GM18907 (cell line): Measurements from ENCODE around the gene PDIA4.
A peak's percentile ranks its signal among the peaks of the same experiment; 100 is the strongest.
"Not testable (repeated sequence)": the region's sequence is repeated elsewhere in the genome, so short reads cannot be mapped to it uniquely, and the experiment has no call there.

Experiments used
- ATAC-seq: cut with Tn5 transposase; IDR thresholded peaks from one replicate; pipeline ENCODE4 v1.9.1; 2021; ENCODE audit warnings: mild to moderate bottlenecking, moderate library complexity; ENCODE audit not compliant: unreplicated experiment

Gene PDIA4

GRCh38 chr7:149004405-149005370 is 23.6 kb downstream of the PDIA4 start:
- ATAC-seq = no peak

DNA sequence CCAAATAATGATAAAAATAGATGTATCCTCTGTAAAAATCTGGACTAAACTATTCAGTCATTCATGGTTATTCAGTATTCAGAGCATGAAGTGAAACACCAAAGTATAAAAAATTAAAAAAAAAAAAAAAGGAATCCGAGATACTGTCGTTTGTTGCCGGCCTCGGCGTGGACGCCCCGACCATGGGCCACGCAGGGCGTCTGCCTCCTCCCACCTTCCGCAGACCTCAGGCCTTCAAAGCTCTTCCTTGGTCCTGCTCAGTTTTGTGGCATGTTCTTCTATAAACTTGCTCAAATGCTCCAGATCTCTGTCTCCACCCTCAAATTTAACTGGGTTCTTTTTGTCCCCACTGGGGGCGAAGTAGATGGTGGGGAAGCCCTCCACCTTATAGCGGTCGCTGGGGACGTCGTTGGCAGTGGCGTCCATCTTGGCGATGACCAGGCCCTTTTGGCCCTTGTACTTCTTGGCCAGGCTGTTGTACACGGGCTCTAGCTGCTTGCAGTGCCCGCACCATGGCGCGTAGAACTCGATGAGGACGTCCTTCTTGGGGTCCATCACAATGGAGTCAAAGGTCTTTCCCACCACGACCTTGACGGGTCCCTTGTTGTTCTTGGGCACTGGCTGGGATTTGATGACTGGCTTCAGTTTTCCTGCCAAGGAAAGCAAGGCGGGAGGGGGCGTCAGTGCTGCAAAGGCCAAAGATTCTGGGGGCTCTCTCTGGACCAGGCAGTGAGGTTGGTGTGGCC is 24.6 kb downstream of the PDIA4 start:
- no peak for ATAC-seq

GRCh38 chr7:149003018-149003417 is 25.3 kb downstream of the PDIA4 start:
- no peak for ATAC-seq

DNA sequence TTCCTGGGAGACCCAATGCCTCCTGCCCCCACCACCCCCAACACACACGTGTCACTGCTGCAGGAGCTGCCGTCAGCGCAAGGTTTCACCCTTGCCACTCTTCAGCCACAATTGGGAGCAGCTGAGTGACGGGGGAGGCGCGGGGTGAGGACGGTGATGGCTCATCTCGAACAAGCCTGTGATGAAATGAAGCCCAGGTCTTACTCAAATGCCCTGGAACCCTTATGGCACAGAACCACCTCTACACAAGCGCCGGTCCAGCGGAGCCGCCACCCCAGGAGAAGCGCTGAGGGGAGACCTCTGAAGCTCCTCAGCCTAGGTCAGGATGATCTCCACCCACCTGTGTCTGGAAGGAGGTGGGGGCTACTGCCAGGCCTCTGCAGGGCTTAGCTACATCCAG is 25.7 kb downstream of the PDIA4 start:
- ATAC-seq = no peak

GRCh38 chr7:149001427-149002068 is 26.8 kb downstream of the PDIA4 start:
- no peak for ATAC-seq

DNA sequence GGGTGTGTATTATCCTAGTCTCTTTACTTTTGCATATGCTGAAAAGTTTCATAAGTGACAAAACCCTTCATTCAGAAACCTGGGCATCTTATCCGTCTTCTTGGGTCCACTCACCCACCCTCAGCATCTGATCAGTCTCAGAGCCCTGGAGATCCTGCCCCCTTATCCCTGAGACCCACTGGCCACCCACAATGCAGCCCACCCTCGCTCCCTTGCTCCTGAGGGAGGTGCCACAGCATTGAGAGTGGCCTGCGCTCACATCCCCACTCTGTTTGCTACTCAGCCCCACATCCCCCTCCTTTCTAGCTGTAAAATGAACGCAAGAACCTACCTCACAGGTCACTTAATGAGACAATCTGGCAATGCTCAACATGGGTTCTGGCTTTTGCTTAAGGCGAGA is 27.3 kb downstream of the PDIA4 start:
- ATAC-seq = no peak

DNA sequence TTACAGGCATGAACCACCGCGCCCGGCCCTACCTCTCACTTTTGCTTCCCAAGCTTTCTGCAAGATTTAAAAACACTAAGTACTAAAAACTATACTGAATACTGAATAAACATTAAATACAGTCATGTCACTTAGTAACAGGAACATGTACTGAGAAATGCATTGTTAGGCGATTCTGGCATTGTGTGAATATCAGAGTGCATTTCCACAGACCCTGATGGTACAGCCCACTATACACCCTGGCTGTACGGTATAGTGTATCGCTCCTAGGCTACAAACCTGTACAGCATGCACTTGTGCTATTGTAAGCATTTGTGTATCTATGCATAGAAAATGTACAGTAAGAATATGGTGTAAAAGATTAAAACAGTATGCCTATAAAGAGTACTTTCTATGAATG is 29.1 kb downstream of the PDIA4 start:
- ATAC-seq = no peak

GRCh38 chr7:148997497-148997896 is 30.8 kb downstream of the PDIA4 start:
- ATAC-seq = no peak

GRCh38 chr7:148994576-148994975 is 33.7 kb downstream of the PDIA4 start:
- ATAC-seq = no peak

DNA sequence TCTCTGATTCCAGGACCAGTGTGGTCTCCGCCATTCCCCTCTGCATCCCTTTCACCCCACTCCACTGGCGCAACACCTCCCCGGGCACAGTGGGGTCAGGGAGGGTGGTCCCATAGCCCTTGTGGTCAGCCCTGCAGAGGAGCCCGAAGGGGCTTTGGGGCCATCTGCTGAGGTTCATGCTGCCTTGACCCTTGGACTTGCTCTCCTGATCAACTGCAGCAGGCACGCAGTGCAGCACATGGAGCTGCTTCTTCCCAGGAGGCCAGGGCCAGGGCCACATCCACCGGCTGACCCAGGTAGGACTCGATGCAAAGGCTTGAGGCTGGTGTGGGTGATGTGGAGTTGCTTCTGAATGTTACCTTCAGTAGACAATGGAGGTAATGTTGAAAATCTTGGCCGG is 35.1 kb downstream of the PDIA4 start:
- no peak for ATAC-seq

DNA sequence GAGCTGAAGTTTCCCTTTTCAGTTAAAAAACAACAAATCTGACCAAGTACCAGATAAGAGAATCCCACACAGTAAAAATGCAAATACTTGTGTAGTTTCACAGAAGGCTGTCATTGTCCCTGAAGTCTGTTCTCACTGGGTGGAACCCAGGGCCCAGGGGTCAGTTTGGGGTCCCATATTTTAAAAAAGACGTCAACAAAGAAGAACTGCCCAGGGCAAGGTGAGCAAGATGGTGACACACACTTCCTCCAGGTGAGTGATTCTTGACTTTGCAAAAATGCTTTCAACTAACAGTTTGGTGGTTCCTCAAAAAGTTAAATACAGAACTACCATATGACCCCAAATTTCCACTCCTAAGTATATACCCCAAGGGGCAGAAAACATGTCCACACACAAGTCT is 36.8 kb downstream of the PDIA4 start:
- ATAC-seq = no peak

GRCh38 chr7:148987751-148988512 is 40.4 kb downstream of the PDIA4 start:
- ATAC-seq = peak; percentile 5

- ATAC-seq = peak; percentile 94
These were observed 41.1 kb downstream of the PDIA4 start for GRCh38 chr7:148987010-148987750.

DNA sequence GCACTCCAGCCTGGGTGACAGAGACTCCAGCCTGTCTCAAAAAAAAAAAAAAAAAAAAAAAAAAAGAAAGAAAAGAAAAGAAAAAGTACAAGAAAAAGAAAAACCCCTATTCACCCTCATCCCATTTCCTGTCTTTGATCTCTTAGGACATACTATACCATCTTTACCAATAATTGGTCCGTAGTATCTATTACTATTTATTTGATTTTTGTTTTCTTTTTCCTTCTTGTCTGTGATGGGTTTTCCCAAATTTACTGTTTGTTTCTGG is 41.6 kb downstream of the PDIA4 start:
- no peak for ATAC-seq

- peak; percentile 52 for ATAC-seq
These were observed 44.8 kb downstream of the PDIA4 start for GRCh38 chr7:148983200-148984146.

GRCh38 chr7:148982654-148983199 is 45.6 kb downstream of the PDIA4 start:
- ATAC-seq = no peak

- ATAC-seq = no peak
These were observed 48.5 kb downstream of the PDIA4 start for GRCh38 chr7:148979827-148980226.

DNA sequence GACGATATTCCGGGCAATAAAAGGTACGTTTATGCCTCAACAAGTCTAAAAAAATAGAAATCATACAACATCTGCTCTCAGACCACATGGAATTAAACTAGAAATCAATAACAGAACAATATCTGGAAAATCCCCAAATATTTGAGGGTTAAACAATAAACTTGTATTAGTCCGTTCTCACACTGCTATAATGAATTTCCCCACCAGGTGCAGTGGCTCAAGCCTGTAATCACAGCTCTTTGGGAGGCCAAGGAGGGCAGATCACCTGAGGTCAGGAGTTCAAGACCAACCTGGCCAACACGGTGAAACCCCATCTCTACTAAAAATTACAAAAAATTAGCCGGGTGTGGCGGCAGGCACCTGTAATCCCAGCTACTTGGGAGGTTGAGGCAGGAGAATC is 49.2 kb downstream of the PDIA4 start:
- ATAC-seq = not testable (repeated sequence)

DNA sequence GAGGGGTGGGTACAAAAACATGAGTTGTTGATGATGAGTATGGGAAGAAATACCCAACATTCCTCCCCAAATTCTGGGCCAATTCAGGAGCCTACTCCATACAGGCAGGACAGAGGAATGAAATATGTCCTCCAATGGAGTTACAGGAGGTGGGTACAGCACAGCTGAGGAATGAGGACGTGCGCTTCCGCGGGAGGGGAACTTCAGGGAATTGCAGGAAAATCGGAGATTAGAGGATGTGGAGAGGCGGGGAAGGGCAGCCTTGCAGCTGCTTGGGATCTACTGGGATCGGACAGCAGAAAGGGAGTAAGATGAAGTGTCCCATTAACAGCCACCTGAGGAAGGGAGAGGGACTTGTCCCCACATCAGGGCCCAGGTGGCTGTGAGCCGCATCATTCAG is 50.2 kb downstream of the PDIA4 start:
- no peak for ATAC-seq
